H9 (cell line): Measurements from ENCODE around the gene MNX1. TPM values are rescaled to one million over a fixed set of nuclear protein-coding genes. Genes with fewer than 3 reads are reported as not detected.

Experiments
- DNase-seq: peaks from one replicate; pipeline ENCODE4 v3.0.0-alpha.2; 2017
- H2AFZ ChIP-seq: one replicate; pipeline ENCODE4 v1.6.1; 2013; ENCODE audit warnings: mild to moderate bottlenecking, low read length, control low read depth, moderate library complexity
- H2AK5ac ChIP-seq: 2 replicates; pipeline ENCODE4 v1.6.1; 2013; ENCODE audit warnings: low read length, control low read depth, mixed read lengths; ENCODE audit not compliant: insufficient read length
- H2BK120ac ChIP-seq: one replicate; pipeline ENCODE4 v1.6.1; 2013; ENCODE audit warnings: low read depth, mild to moderate bottlenecking, low read length, control low read depth, inconsistent platforms; ENCODE audit not compliant: poor library complexity, severe bottlenecking
- H2BK12ac ChIP-seq: 2 replicates; pipeline ENCODE4 v1.6.1; 2013; ENCODE audit warnings: low read length, control low read depth, mixed read lengths, low read depth; ENCODE audit not compliant: insufficient read length
- H2BK15ac ChIP-seq: 2 replicates; pipeline ENCODE4 v1.6.1; 2013; ENCODE audit warnings: low read depth, low read length, control low read depth
- H2BK20ac ChIP-seq: one replicate; pipeline ENCODE4 v1.6.1; 2013; ENCODE audit warnings: low read depth, mild to moderate bottlenecking, low read length, control low read depth, inconsistent platforms; ENCODE audit not compliant: poor library complexity, severe bottlenecking
- H2BK5ac ChIP-seq: 2 replicates; pipeline ENCODE4 v1.6.1; 2013; ENCODE audit warnings: low read length, control low read depth, mixed read lengths; ENCODE audit not compliant: insufficient read length
- H3K14ac ChIP-seq: 2 replicates; pipeline ENCODE4 v1.6.1; 2013; ENCODE audit warnings: low read length, control low read depth; ENCODE audit not compliant: insufficient read depth
- H3K18ac ChIP-seq: 2 replicates; pipeline ENCODE4 v1.6.1; 2013; ENCODE audit warnings: low read depth, mild to moderate bottlenecking, mixed read lengths, low read length, control low read depth; ENCODE audit not compliant: insufficient read length
- H3K23ac ChIP-seq: 2 replicates; pipeline ENCODE4 v1.6.1; 2013; ENCODE audit warnings: low read length, control low read depth, mixed read lengths, low read depth; ENCODE audit not compliant: insufficient read length
- H3K23me2 ChIP-seq: 2 replicates; pipeline ENCODE4 v1.6.1; 2013; ENCODE audit warnings: low read depth, mild to moderate bottlenecking, mixed read lengths, low read length, control low read depth; ENCODE audit not compliant: insufficient read length, poor library complexity, severe bottlenecking
- H3K27ac ChIP-seq: 2 replicates; pipeline ENCODE4 v1.5.1; 2013; ENCODE audit warnings: low read length, control low read depth, mixed read lengths, low read depth; ENCODE audit not compliant: insufficient read length
- H3K27me3 ChIP-seq: 2 replicates; pipeline ENCODE4 v1.6.1; 2013; ENCODE audit warnings: low read length, control low read depth, inconsistent platforms; ENCODE audit not compliant: insufficient read depth
- H3K4ac ChIP-seq: 2 replicates; pipeline ENCODE4 v1.6.1; 2013; ENCODE audit warnings: low read depth, mild to moderate bottlenecking, control low read depth, inconsistent platforms, low read length, moderate library complexity
- H3K4me1 ChIP-seq: 2 replicates; pipeline ENCODE4 v1.6.1; 2013; ENCODE audit warnings: low read length, control low read depth, inconsistent platforms; ENCODE audit not compliant: insufficient read depth
- H3K4me2 ChIP-seq: 2 replicates; pipeline ENCODE4 v1.6.1; 2013; ENCODE audit warnings: low read length, control low read depth, mixed read lengths; ENCODE audit not compliant: insufficient read length, insufficient read depth
- H3K56ac ChIP-seq: 2 replicates; pipeline ENCODE4 v1.6.1; 2013; ENCODE audit warnings: low read depth, mild to moderate bottlenecking, mixed read lengths, low read length, control low read depth; ENCODE audit not compliant: insufficient read length
- H3K79me1 ChIP-seq: 2 replicates; pipeline ENCODE4 v1.6.1; 2013; ENCODE audit warnings: low read depth, mild to moderate bottlenecking, moderate library complexity, low read length, control low read depth, inconsistent platforms; ENCODE audit not compliant: insufficient read depth, poor library complexity, severe bottlenecking
- H3K79me2 ChIP-seq: 2 replicates; pipeline ENCODE4 v1.6.1; 2013; ENCODE audit warnings: low read length, control low read depth, inconsistent platforms; ENCODE audit not compliant: insufficient read depth
- H3K9ac ChIP-seq: 2 replicates; pipeline ENCODE4 v1.6.1; 2013; ENCODE audit warnings: low read length, control low read depth, mixed read lengths; ENCODE audit not compliant: insufficient read length; ENCODE audit errors: extremely low read depth
- H3K9me3 ChIP-seq: one replicate; pipeline ENCODE4 v1.6.1; 2013; ENCODE audit warnings: low read depth, low read length, inconsistent platforms; ENCODE audit not compliant: control insufficient read depth
- H3T11ph ChIP-seq: one replicate; pipeline ENCODE4 v1.6.1; 2013; ENCODE audit warnings: mild to moderate bottlenecking, low read length, control low read depth, inconsistent platforms
- H4K20me1 ChIP-seq: one replicate; pipeline ENCODE4 v1.6.1; 2013; ENCODE audit not compliant: control insufficient read depth, insufficient read length, insufficient read depth
- H4K5ac ChIP-seq: 2 replicates; pipeline ENCODE4 v1.6.1; 2013; ENCODE audit warnings: low read depth, mild to moderate bottlenecking, mixed read lengths, low read length, control low read depth; ENCODE audit not compliant: insufficient read length
- H4K8ac ChIP-seq: replicated peaks from 2 replicates; pipeline ENCODE4 v1.6.1; 2013; ENCODE audit warnings: low read length, control low read depth, mixed read lengths, low read depth; ENCODE audit not compliant: insufficient read length
- H4K91ac ChIP-seq: 2 replicates; pipeline ENCODE4 v1.6.1; 2013; ENCODE audit warnings: low read depth, mild to moderate bottlenecking, moderate library complexity, mixed read lengths, low read length, control low read depth; ENCODE audit not compliant: insufficient read length
- H3K27ac Mint-ChIP-seq, 3 experiments: 2 replicates in 2 of 3; 3 replicates in 1 of 3; pipeline ENCODE4 v1.8.0; 2020 to 2021; ENCODE audit warnings: mixed read lengths in 3 of 3, mild to moderate bottlenecking in 1 of 3, moderate library complexity in 1 of 3
- H3K27me3 Mint-ChIP-seq: 2 replicates; pipeline ENCODE4 v1.8.0; 2021; ENCODE audit warnings: low read depth, mild to moderate bottlenecking, moderate library complexity, mixed read lengths
- H3K36me3 Mint-ChIP-seq, 3 experiments: 2 replicates in 2 of 3; 3 replicates in 1 of 3; pipeline ENCODE4 v1.8.0; 2020 to 2021; ENCODE audit warnings: low read depth in 3 of 3, mixed read lengths in 3 of 3; ENCODE audit not compliant: insufficient read depth in 1 of 3
- H3K4me1 Mint-ChIP-seq, 2 experiments: 2 replicates each; pipeline ENCODE4 v1.8.0; 2020; ENCODE audit warnings: mixed read lengths in 2 of 2
- H3K4me3 Mint-ChIP-seq, 2 experiments: 2 replicates in 1 of 2; 3 replicates in 1 of 2; pipeline ENCODE4 v1.8.0; 2020 to 2021; ENCODE audit warnings: mild to moderate bottlenecking in 2 of 2, mixed read lengths in 2 of 2, moderate library complexity in 1 of 2
- H3K9me3 Mint-ChIP-seq, 2 experiments: 2 replicates in 1 of 2; 3 replicates in 1 of 2; pipeline ENCODE4 v1.8.0; 2020; ENCODE audit warnings: mild to moderate bottlenecking in 2 of 2, mixed read lengths in 2 of 2, moderate library complexity in 1 of 2
- CTCF ChIP-seq: fragments of 200-600 bp; sonication (generic); conservative IDR thresholded peaks from 3 replicates; pipeline ENCODE4 v1.8.0; 2021; ENCODE audit warnings: antibody characterized with exemption, mild to moderate bottlenecking
- WGBS: extraction: QIAGEN DNeasy Blood & Tissue Kit; methylation state at CpG from one replicate; pipeline ENCODE4 v1.1.7; 2013; ENCODE audit warnings: missing lambda C conversion rate, low lambda C conversion rate, mixed read lengths; ENCODE audit not compliant: insufficient read length; ENCODE audit errors: extremely low coverage; 5-methylcytosine and 5-hydroxymethylcytosine counted together
- total RNA-seq: library from RNA; stranded (reverse); gene quantifications from 2 replicates; pipeline ENCODE4 v1.2.1, GENCODE V29; 2021

Gene MNX1
- total RNA-seq, 1 experiment from 2014 or later = not detected

- Histone ChIP-seq H3K56ac (no peak overlapping the region), H3K14ac (no peak overlapping the region), H3K18ac (no peak overlapping the region), H4K20me1 (no peaks in the 10 kb centered on the region), H2BK5ac (no peak overlapping the region), H4K8ac (no peak overlapping the region), H2AFZ (no peak overlapping the region), H2BK12ac (no peak overlapping the region), H3K9me3 (no peaks in the 10 kb centered on the region), H4K5ac (no peak overlapping the region), H3K4me1 (no peaks in the 10 kb centered on the region), H2BK120ac (no peak overlapping the region), H3K27ac (no peak overlapping the region), H3K79me2 (no peaks in the 10 kb centered on the region), H2BK20ac (no peak overlapping the region), H3T11ph (no peak overlapping the region), H3K4me2 (no peak overlapping the region), H3K4ac (no peak overlapping the region), H3K23me2 (no peaks in the 10 kb centered on the region), H3K79me1 (no peaks in the 10 kb centered on the region), H2AK5ac (no peak overlapping the region), H3K9ac (no peak overlapping the region), H3K23ac (no peak overlapping the region), H3K27me3 (no peaks in the 10 kb centered on the region), H2BK15ac (no peak overlapping the region), H4K91ac (no peak overlapping the region)
- no peak for TF ChIP-seq CTCF
- H3K4me3 Mint-ChIP-seq = no peak overlapping the region; a peak in 1 of 5 replicates
- peaks cover 5 to 11% of the 10 kb centered on the region in 2 experiments; a peak in 2 of 5 replicates for H3K9me3 Mint-ChIP-seq
- DNase-seq = no peak
- H3K27ac Mint-ChIP-seq = no peak overlapping the region
- WGBS = no CpG with 5 or more reads among the region's 9 CpGs
- peaks cover 68% of the 10 kb centered on the region for H3K27me3 Mint-ChIP-seq
- peaks cover 0 to 9% of the 10 kb centered on the region in 2 experiments; a peak in 2 of 4 replicates for H3K4me1 Mint-ChIP-seq
- no peaks in the 10 kb centered on the region; a peak in 1 of 7 replicates for H3K36me3 Mint-ChIP-seq
Observed at GRCh38 chr7:157037635-157038034, 27.2 kb upstream of the MNX1 start.
